GM03348 (cell line): ENCODE data around the gene CYP2U1.
"Not testable (repeated sequence)": the region's sequence is repeated elsewhere in the genome, so short reads cannot be mapped to it uniquely, and the experiment has no call there.

Source experiments
- DNase-seq: peaks from one replicate; pipeline ENCODE4 v3.0.0; 2012; ENCODE audit warnings: low spot score

CYP2U1 gene

GRCh38 chr4:107922486-107923473, 8.6 kb upstream of the CYP2U1 start:
- no peak for DNase-seq

- not testable (repeated sequence) for DNase-seq
Observed at GRCh38 chr4:107925713-107926112, 5.6 kb upstream of the CYP2U1 start.

GRCh38 chr4:107926875-107927274, 4.5 kb upstream of the CYP2U1 start:
- DNase-seq, result not testable (repeated sequence)

GRCh38 chr4:107931775-107932321, 499 bp downstream of the CYP2U1 start:
- DNase-seq, result no peak

DNA sequence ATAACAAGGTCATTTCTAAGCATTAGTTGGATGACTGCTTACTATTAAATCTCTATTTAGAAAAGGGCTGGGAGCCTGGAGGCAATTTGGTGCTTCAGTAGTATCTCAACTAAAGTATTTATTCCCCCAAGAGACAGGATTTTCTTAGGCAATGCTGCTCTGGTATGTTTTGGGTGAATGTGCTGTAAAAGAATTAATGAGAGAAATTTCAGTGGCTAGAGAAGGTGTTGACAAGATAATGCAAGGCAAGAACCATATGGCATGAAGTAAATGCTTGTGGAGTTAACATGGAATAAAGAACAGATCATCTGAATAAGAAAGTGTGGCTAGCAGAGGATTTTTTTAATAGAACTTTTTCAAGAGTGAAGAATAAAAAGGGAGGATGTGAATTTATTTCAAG, 3.9 kb downstream of the CYP2U1 start:
- no peak for DNase-seq

- DNase-seq, result no peak
Observed at GRCh38 chr4:107937040-107937439, 5.7 kb downstream of the CYP2U1 start.

- peak; percentile 16 for DNase-seq
Observed at GRCh38 chr4:107939307-107939706, 8.0 kb downstream of the CYP2U1 start.

DNA sequence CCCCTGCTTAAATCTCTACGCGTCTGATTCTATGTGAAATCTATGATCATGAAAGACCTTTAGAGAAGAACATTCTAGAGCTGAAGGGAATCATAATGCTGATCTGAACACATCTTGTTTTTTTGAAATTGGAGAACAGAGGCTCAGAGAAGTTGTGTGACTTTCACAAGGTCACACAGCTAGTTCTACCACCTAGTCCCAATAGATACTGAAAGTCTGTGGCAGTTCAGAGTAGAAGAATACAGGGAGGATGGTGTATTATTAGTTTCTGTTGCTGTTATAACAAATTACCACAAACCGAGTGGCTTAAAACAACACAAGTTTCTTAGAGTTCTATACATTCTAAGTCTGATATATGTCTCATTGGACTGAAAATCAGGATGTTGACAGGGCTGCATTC, 14.5 kb downstream of the CYP2U1 start:
- no peak for DNase-seq

DNA sequence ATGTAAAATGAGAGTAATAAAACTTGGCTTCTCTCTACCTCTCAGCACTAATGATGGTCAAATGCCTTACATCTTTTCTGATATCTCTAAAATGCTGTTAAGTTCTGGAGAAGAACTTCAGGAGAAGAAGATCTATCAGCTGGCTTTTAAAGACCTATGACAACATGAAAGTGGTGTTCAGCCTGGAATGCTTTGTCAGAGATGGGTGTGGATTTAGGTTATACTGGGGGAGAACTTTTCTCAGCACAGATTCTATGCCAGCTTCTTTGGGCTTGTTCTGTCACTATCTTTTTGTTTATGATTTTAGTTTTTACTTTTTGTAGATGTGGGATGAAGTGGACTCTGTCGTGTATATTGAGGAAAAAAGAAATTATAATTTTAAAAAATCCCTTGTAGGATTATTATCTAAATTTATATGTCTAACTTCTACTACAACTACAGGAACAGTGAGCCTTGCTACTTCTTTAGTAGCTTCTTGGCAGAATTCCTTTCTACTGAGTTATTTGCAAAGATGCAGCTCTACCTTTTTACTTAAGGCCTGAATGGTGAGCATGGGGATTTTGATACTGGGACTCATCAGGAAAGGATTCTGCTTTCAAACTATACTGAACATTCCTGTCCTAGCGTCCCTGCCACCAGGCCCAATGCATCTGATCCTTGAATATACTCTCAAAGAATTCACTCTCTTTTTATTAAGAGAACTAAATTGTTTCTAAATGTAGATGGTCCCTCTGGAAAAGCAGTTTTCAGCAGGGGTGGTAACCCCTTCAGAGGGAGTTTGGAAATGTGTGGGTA, 19.6 kb downstream of the CYP2U1 start:
- peak; percentile 9 for DNase-seq

- peak; percentile 61 for DNase-seq
Observed at GRCh38 chr4:107951551-107951950, 20.2 kb downstream of the CYP2U1 start.

DNA sequence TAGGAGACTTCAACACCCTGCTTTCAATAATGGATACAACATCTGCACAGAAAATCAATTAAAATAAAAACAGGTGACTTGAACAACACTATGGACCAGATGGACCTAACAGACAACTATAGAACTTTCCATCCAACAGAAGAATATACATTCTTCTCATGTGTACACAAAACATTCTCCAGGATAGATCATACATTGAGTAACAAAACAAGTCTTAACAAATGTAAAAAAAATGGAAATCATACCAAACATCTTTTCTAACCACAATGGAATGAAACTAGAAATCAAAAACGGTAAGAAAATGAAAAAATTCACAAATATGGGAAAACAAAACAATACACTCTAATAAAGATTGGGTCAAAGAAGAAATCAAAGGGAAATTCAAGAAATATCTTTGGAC, 24.7 kb downstream of the CYP2U1 start:
- DNase-seq, result no peak

DNA sequence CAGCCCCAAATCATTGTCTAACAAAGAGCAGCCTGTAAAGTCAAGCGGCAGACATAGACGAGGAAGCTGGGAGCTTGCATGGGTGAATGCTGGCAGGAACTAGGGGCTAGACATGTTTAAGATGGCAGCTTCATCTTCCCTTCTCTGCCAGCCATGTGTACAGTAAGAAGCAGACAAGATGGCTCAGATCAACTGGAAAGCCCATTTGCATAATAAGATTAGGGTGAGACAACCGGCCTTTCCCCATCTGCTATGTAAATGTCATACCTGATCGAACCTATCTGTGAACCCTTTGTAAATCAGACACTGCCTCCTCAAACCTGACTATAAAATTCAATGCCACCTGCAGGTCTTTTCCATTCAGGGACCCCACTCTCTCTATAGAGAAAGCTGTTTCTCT, 35.6 kb downstream of the CYP2U1 start:
- no peak for DNase-seq

DNA sequence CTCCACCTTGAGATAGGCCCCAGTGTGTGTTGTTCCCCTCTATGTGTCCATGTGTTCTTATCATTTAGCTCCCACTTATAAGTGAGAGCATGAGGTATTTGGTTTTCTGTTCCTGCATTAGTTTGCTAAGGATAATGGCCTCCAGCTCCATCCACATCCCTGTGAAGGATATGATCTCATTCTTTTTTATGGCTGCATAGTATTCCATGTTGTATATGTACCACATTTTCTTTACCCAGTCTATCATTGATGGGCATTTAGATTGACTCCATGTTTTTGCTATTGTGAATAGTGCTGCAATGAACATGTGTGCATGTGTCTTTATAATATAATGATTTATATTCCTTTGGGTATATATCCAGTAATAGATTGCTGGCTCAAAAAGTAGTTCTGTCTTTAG, 36.2 kb downstream of the CYP2U1 start:
- DNase-seq, result not testable (repeated sequence)

DNA sequence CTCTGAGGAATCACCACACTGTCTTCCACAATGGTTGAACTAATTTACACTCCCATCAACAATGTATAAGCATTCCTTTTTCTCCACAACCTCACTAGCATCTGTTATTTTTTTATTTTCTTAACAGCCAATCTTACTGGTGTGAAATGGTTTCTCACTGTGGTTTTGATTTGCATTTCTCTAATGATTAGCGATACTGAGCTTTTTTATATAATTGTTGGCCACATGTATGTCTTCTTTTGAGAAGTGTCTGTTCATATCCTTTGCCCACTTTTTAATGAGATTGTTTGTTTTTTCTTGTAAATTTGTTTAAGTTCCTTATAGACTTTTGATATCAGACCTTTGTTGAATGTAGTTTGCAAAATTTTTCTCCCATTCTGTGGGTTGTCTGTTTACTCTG, 36.6 kb downstream of the CYP2U1 start:
- DNase-seq, result not testable (repeated sequence)

- DNase-seq, result no peak
Observed at GRCh38 chr4:107970063-107970798, 38.9 kb downstream of the CYP2U1 start.

- no peak for DNase-seq
Observed at GRCh38 chr4:107972605-107973004, 41.3 kb downstream of the CYP2U1 start.

DNA sequence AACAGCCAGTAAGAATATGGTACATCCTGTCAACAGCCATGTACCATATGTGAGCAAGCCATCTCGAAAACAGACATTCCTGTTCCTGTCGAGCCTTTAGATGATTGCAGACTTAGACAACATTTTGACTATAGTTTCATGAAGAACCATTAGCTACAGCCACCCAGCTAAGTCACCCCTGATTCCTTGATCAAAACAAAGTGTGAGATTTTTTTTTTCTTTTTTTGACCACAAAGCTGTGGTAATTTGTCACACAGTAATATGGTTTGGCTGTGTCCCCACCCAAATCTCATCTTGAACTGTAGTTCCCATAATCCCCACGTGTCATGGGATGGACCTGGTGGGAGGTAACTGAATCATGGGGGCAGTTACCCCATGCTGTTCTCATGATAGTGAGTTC, 43.2 kb downstream of the CYP2U1 start:
- DNase-seq, result no peak

- no peak for DNase-seq
Observed at GRCh38 chr4:107977482-107977881, 46.1 kb downstream of the CYP2U1 start.

- DNase-seq, result no peak
Observed at GRCh38 chr4:107977966-107978705, 46.8 kb downstream of the CYP2U1 start.

DNA sequence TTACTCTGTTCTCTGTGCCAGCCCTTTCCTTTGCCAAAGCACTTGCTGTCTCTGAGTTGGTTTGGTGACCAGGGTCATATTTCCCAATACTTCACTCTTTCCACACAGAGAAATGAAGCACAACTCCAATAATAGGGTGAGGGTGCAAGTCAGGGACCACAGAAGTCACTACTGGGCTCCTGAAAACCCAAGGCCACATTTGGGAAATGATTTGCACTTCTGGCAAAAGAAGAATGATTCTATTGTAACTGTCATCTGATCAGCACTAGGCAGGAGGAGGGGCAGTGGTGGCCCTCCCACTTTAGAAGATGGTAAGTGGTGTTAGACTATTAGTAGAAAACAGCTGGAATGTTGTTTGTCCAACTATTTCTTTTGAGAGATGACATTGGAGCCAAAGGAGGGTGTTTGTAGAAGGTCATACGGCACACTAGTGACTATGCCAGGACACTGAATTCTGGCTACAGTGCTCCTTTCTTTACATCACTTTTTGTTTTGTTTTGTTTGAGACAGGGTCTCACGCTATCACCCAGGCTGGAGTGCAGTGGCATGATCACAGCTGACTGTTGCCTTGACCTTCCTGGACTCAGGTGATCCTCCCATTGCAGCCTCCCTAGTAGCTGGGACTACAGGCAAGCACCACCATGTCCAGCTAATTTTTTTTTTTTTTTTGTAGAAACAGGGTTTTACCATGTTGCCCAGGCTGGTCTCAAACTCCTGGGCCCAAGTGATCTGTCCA, 47.5 kb downstream of the CYP2U1 start:
- no peak for DNase-seq
